HepG2 (cell line): Measurements from ENCODE around the gene POFUT2. TPM values are rescaled to one million over a fixed set of nuclear protein-coding genes. Genes with fewer than 3 reads are reported as not detected.

Source experiments
- ATAC-seq: fragments of 200-7000 bp; cut with Tn5 transposase; 3 replicates; pipeline ENCODE4 v1.9.1; 2020; ENCODE audit warnings: mild to moderate bottlenecking, moderate library complexity
- BruUV-seq: library from RNA; stranded (reverse); fragments of 400-500 nt; replicated peaks from 2 replicates; lab custom pipeline; 2021; lab: Mats Ljungman, UMichigan
- CTCF ChIA-PET: fragments of 300-600 bp; formaldehyde crosslinking; extraction: SDS; loops from one replicate; lab custom pipeline; 2021; ENCODE audit warnings: low total read pairs, inconsistent platforms, low intra/inter-chr PET ratio; lab: Yijun Ruan, JAX
- POLR2A ChIA-PET: fragments of 350-600 bp; sonication (Branson Sonifier 250); formaldehyde crosslinking; loops from one replicate; lab custom pipeline; 2020; ENCODE audit warnings: antibody characterized with exemption, inconsistent platforms; lab: Yijun Ruan, JAX
- DNase-seq: peaks from one replicate; pipeline ENCODE4 v3.0.0-alpha.2; 2015; ENCODE audit warnings: low spot score
- FAIRE-seq: peaks from 3 replicates; lab custom pipeline; 2011; peaks lifted over from hg19 to GRCh38; lab: Jason Lieb, UNC
- H2AFZ ChIP-seq: one replicate; pipeline ENCODE4 v1.6.1; 2011; ENCODE audit warnings: low read length, inconsistent platforms
- H3K27ac ChIP-seq: fragments of 300-600 bp; 3 replicates; pipeline ENCODE4 v1.8.0; 2011; ENCODE audit warnings: mixed run types, mild to moderate bottlenecking, mixed read lengths, low read length, inconsistent platforms; ENCODE audit not compliant: insufficient read depth; ENCODE audit errors: extremely low read length
- H3K27me3 ChIP-seq, 2 experiments: fragments of 200-600 bp in 1 of 2; 2 replicates in 1 of 2; 3 replicates in 1 of 2; pipeline versions ENCODE4 v1.6.0 to v1.8.0; 2011; ENCODE audit warnings: low read length in 2 of 2, mild to moderate bottlenecking in 2 of 2, moderate library complexity in 2 of 2, inconsistent platforms in 1 of 2; ENCODE audit not compliant: insufficient read depth in 2 of 2, control insufficient read depth in 1 of 2
- H3K36me3 ChIP-seq, 2 experiments: fragments of 200-600 bp in 1 of 2; replicated peaks in 1 of 2; 2 replicates in 1 of 2; 3 replicates in 1 of 2; pipeline versions ENCODE4 v1.5.1 to v1.8.0; 2011; ENCODE audit warnings: low read length in 2 of 2, inconsistent platforms in 1 of 2; ENCODE audit not compliant: insufficient read depth in 2 of 2, control insufficient read depth in 1 of 2
- H3K4me1 ChIP-seq: 2 replicates; pipeline ENCODE4 v1.5.1; 2012; ENCODE audit warnings: low read length, inconsistent platforms; ENCODE audit not compliant: insufficient read depth
- H3K4me2 ChIP-seq: 2 replicates; pipeline ENCODE4 v1.6.0; 2011; ENCODE audit warnings: low read depth, low read length, inconsistent platforms
- H3K4me3 ChIP-seq, 3 experiments: fragments of 200-600 bp in 1 of 3; sonication (generic), shearing (Covaris generic) in 1 of 3; replicated peaks in 1 of 3; 2 replicates each; pipeline ENCODE4 v1.5.1; 2011 to 2016; ENCODE audit warnings: low read length in 3 of 3, inconsistent platforms in 2 of 3, low read depth in 2 of 3, mild to moderate bottlenecking in 2 of 3, control low read depth in 1 of 3, mixed read lengths in 1 of 3; ENCODE audit not compliant: insufficient read depth in 1 of 3
- H3K79me2 ChIP-seq: one replicate; pipeline ENCODE4 v1.6.1; 2011; ENCODE audit warnings: low read length, inconsistent platforms; ENCODE audit not compliant: insufficient read depth
- H3K9ac ChIP-seq: 2 replicates; pipeline ENCODE4 v1.6.0; 2011; ENCODE audit warnings: mild to moderate bottlenecking, low read depth, low read length, inconsistent platforms; ENCODE audit not compliant: insufficient read depth
- H3K9me3 ChIP-seq: 2 replicates; pipeline ENCODE4 v1.5.1; 2012; ENCODE audit warnings: mild to moderate bottlenecking, low read length
- H4K20me1 ChIP-seq: 2 replicates; pipeline ENCODE4 v1.6.0; 2011; ENCODE audit warnings: inconsistent platforms, mild to moderate bottlenecking, low read length, moderate library complexity; ENCODE audit not compliant: insufficient read depth
- EEA1 ChIP-seq: sonication (generic); formaldehyde crosslinking; IDR thresholded peaks from 2 replicates; pipeline ENCODE4 v1.5.1; 2020; ENCODE audit warnings: mild to moderate bottlenecking, missing genetic modification reagents, borderline replicate concordance
- HNRNPH1 ChIP-seq: fragments of 200-400 bp; formaldehyde crosslinking; optimal IDR thresholded peaks from 2 replicates; pipeline ENCODE3; 2017; ENCODE audit warnings: mild to moderate bottlenecking, low read depth, low read length
- MAFF ChIP-seq: IDR thresholded peaks from 2 replicates; pipeline ENCODE4 v1.6.1; 2011; ENCODE audit warnings: low read depth, low read length, improper control_type of control experiment
- MTA3 ChIP-seq: sonication (generic); formaldehyde crosslinking; IDR thresholded peaks from 2 replicates; pipeline ENCODE4 v1.4.0; 2020; ENCODE audit warnings: missing genetic modification reagents
- POLR2AphosphoS2 ChIP-seq: IDR thresholded peaks from 2 replicates; pipeline ENCODE4 v1.6.1; 2011; ENCODE audit warnings: low read depth, low read length, improper control_type of control experiment
- SKI ChIP-seq: fragments of 450-650 bp; IDR thresholded peaks from one replicate; pipeline ENCODE4 v1.6.1; 2018; ENCODE audit warnings: mild to moderate bottlenecking; ENCODE audit not compliant: partially characterized antibody
- SP5 ChIP-seq: IDR thresholded peaks from 2 replicates; pipeline ENCODE4 v1.6.1; 2016; ENCODE audit warnings: low read depth, borderline replicate concordance
- ZNF44 ChIP-seq: sonication (generic); formaldehyde crosslinking; IDR thresholded peaks from 2 replicates; pipeline ENCODE4 v1.5.1; 2020; ENCODE audit warnings: mild to moderate bottlenecking, missing genetic modification reagents
- WGBS: methylation state at CpG from one replicate; pipeline ENCODE4 v1.1.6; 2017; ENCODE audit warnings: low lambda C conversion rate; 5-methylcytosine and 5-hydroxymethylcytosine counted together
- in situ Hi-C: cut with HindIII; loops from 2 replicates; pipeline ENCODE4 v1.10.0; 2017; ENCODE audit warnings: low pct_unique_long_range_greater_than_20kb; ENCODE audit not compliant: extremely low pct_ligation_motif_present
- intact Hi-C: fragments of 100-400 bp; cut with micrococcal nuclease; formaldehyde crosslinking; loops from one replicate; pipeline ENCODE4 v1.10.0; 2022; ENCODE audit not compliant: unreplicated experiment
- polyA plus RNA-seq, 8 experiments: library from polyadenylated mRNA; depleted of rRNA in 3 of 8; stranded (reverse) in 7 of 8; unstranded in 1 of 8; fragments of >200 nt; fragmentation: Illumina TruSeq in 4 of 8; extraction: Trizol in 4 of 8; gene quantifications; 2 replicates each; pipeline versions ENCODE4 v1.2.1 to v1.2.3, GENCODE V29; 2011 to 2016; ENCODE audit warnings: low read depth in 4 of 8, missing spikeins in 1 of 8, mixed read lengths in 1 of 8; ENCODE audit not compliant: insufficient read depth in 1 of 8
- total RNA-seq, 5 experiments: library from RNA; depleted of rRNA; stranded (reverse); fragments of >200 nt; fragmentation: Illumina TruSeq; extraction: Trizol; gene quantifications; 2 replicates each; pipeline ENCODE4 v1.2.3, GENCODE V29; 2016; ENCODE audit warnings: low read depth in 1 of 5
- TF ChIP-seq, protein P1 (sequence below): sonication (generic); formaldehyde crosslinking; IDR thresholded peaks from 2 replicates; pipeline ENCODE4 v1.8.0; 2022; ENCODE audit warnings: mild to moderate bottlenecking, missing genetic modification reagents
- TF ChIP-seq, protein P2 (sequence below): sonication (generic); formaldehyde crosslinking; IDR thresholded peaks from 2 replicates; pipeline ENCODE4 v1.8.1; 2023; ENCODE audit warnings: missing genetic modification reagents, mild to moderate bottlenecking, borderline replicate concordance
- TF ChIP-seq, protein P3 (sequence below): sonication (generic); formaldehyde crosslinking; IDR thresholded peaks from 2 replicates; pipeline ENCODE4 v1.5.0; 2020; ENCODE audit warnings: mild to moderate bottlenecking, missing genetic modification reagents, borderline replicate concordance

Gene POFUT2
- total and polyA plus RNA-seq, 2 of the 13 experiments (the other 11 are each of a cell fraction or from before 2014, with no cell fraction given): 22.8 to 24.0 TPM

DNA sequence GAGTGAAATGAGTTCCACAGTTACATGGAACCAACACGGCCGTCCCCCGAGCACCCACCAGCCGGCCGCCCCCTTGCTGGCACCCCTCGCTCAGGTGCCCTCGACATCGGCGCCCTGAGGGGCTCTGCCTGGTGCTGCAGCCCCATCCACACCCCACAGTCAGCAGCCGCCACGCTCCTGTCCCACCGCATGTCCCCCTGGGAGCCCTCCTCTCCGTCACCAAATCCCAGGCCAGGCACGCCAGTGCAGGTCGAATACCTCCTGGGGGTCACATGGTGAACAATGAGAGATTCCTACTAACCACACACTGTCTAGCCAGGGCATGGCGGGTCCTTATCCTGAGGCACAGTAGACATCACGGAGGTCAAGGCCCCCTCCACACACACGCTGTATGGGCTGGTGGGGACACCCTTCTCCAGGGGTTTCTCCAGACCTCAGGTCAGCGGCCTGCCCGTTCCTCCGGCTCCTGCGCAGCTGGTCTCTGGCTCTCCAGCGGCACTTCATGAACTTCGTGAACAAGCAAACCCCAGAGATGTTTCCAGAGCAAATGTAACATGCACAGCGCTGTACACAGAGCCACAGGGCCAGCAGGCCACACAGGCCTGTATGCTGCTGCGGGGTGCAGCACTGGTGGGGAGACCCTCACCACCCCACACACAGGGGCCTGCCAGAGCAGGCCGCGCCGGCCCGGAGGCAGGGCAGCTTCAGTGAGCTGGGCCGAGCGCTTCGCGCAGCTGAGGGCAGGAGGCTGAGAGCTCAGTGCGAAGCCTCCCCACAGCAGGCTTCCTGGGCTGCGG is 21.8 kb downstream of the POFUT2 start:
- no peak for FAIRE-seq

More for the DNA sequence above, 21.8 kb downstream of the POFUT2 start:
- H3K36me3 ChIP-seq: peaks cover 17 to 51% of the 10 kb centered on the region in 2 experiments
- H2AFZ ChIP-seq: no peak overlapping the region
- intact Hi-C loops (no loop called here), in situ Hi-C loops (no loop called here)
- ChIA-PET CTCF (no interaction called here), POLR2A (no interaction called here)
- no peak overlapping the region for H3K9ac ChIP-seq
- no peaks in the 10 kb centered on the region for H3K79me2 ChIP-seq
- TF ChIP-seq POLR2AphosphoS2 (no peak), ZNF44 (CRISPR knock-in tag) (no peak), SP5 (CRISPR knock-in tag) (no peak), SKI (no peak), EEA1 (no peak), HNRNPH1 (no peak), MTA3 (no peak), MAFF (no peak)
- TF ChIP-seq, protein P1, sequence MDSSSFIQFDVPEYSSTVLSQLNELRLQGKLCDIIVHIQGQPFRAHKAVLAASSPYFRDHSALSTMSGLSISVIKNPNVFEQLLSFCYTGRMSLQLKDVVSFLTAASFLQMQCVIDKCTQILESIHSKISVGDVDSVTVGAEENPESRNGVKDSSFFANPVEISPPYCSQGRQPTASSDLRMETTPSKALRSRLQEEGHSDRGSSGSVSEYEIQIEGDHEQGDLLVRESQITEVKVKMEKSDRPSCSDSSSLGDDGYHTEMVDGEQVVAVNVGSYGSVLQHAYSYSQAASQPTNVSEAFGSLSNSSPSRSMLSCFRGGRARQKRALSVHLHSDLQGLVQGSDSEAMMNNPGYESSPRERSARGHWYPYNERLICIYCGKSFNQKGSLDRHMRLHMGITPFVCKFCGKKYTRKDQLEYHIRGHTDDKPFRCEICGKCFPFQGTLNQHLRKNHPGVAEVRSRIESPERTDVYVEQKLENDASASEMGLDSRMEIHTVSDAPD (CRISPR knock-in tag): no peak
- TF ChIP-seq, protein P2, sequence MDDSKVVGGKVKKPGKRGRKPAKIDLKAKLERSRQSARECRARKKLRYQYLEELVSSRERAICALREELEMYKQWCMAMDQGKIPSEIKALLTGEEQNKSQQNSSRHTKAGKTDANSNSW (CRISPR knock-in tag): no peak
- TF ChIP-seq, protein P3, sequence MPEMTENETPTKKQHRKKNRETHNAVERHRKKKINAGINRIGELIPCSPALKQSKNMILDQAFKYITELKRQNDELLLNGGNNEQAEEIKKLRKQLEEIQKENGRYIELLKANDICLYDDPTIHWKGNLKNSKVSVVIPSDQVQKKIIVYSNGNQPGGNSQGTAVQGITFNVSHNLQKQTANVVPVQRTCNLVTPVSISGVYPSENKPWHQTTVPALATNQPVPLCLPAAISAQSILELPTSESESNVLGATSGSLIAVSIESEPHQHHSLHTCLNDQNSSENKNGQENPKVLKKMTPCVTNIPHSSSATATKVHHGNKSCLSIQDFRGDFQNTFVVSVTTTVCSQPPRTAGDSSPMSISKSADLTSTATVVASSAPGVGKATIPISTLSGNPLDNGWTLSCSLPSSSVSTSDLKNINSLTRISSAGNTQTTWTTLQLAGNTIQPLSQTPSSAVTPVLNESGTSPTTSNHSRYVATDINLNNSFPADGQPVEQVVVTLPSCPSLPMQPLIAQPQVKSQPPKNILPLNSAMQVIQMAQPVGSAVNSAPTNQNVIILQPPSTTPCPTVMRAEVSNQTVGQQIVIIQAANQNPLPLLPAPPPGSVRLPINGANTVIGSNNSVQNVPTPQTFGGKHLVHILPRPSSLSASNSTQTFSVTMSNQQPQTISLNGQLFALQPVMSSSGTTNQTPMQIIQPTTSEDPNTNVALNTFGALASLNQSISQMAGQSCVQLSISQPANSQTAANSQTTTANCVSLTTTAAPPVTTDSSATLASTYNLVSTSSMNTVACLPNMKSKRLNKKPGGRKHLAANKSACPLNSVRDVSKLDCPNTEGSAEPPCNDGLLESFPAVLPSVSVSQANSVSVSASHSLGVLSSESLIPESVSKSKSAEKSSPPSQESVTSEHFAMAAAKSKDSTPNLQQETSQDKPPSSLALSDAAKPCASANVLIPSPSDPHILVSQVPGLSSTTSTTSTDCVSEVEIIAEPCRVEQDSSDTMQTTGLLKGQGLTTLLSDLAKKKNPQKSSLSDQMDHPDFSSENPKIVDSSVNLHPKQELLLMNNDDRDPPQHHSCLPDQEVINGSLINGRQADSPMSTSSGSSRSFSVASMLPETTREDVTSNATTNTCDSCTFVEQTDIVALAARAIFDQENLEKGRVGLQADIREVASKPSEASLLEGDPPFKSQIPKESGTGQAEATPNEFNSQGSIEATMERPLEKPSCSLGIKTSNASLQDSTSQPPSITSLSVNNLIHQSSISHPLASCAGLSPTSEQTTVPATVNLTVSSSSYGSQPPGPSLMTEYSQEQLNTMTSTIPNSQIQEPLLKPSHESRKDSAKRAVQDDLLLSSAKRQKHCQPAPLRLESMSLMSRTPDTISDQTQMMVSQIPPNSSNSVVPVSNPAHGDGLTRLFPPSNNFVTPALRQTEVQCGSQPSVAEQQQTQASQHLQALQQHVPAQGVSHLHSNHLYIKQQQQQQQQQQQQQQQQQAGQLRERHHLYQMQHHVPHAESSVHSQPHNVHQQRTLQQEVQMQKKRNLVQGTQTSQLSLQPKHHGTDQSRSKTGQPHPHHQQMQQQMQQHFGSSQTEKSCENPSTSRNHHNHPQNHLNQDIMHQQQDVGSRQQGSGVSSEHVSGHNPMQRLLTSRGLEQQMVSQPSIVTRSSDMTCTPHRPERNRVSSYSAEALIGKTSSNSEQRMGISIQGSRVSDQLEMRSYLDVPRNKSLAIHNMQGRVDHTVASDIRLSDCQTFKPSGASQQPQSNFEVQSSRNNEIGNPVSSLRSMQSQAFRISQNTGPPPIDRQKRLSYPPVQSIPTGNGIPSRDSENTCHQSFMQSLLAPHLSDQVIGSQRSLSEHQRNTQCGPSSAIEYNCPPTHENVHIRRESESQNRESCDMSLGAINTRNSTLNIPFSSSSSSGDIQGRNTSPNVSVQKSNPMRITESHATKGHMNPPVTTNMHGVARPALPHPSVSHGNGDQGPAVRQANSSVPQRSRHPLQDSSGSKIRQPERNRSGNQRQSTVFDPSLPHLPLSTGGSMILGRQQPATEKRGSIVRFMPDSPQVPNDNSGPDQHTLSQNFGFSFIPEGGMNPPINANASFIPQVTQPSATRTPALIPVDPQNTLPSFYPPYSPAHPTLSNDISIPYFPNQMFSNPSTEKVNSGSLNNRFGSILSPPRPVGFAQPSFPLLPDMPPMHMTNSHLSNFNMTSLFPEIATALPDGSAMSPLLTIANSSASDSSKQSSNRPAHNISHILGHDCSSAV (CRISPR knock-in tag): no peak
- no peak for DNase-seq
- no peaks in the 10 kb centered on the region; the same call in 1 of the 2 replicates for H4K20me1 ChIP-seq
- no peak overlapping the region for H3K27ac ChIP-seq
- no peak; the same call in 2 of the 3 replicates for ATAC-seq
- no peaks in the 10 kb centered on the region for H3K9me3 ChIP-seq
- no TSS peak for BruUV-seq
- H3K4me2 ChIP-seq: no peak overlapping the region
- peaks cover 10% of the 10 kb centered on the region for H3K4me1 ChIP-seq
- H3K4me3 ChIP-seq: no peak overlapping the region
- H3K27me3 ChIP-seq: no peaks in the 10 kb centered on the region
- WGBS: 97% methylated on average over 20 of the region's 36 CpGs
